MM.1S (cell line): Measurements from ENCODE around the gene PGAM2.

ENCODE experiments used
- DNase-seq: peaks from one replicate; pipeline ENCODE4 v3.0.0-alpha.2; 2015
- H2AFZ ChIP-seq: fragments of 300-600 bp; sonication (generic); 2 replicates; pipeline ENCODE4 v1.6.0; 2016; ENCODE audit warnings: antibody characterized with exemption, low read length
- H3F3A ChIP-seq: fragments of 300-600 bp; sonication (generic); 2 replicates; pipeline ENCODE4 v1.6.1; 2016; ENCODE audit warnings: mild to moderate bottlenecking, antibody characterized with exemption, low read length, moderate library complexity, mixed read lengths; ENCODE audit not compliant: insufficient read depth
- H3K27ac ChIP-seq: fragments of 300-600 bp; sonication (generic); 2 replicates; pipeline ENCODE4 v1.5.1; 2016; ENCODE audit warnings: mild to moderate bottlenecking, low read length
- H3K27me3 ChIP-seq: fragments of 300-600 bp; sonication (generic); replicated peaks from 2 replicates; pipeline ENCODE4 v1.6.0; 2016; ENCODE audit warnings: low read length; ENCODE audit not compliant: insufficient read depth
- H3K36me3 ChIP-seq: fragments of 300-600 bp; sonication (generic); replicated peaks from 2 replicates; pipeline ENCODE4 v1.6.1; 2016; ENCODE audit warnings: mild to moderate bottlenecking, low read length, mixed read lengths; ENCODE audit not compliant: insufficient read depth
- H3K4me1 ChIP-seq: fragments of 300-600 bp; sonication (generic); 2 replicates; pipeline ENCODE4 v1.6.1; 2016; ENCODE audit warnings: low read length, mixed read lengths
- H3K4me2 ChIP-seq: fragments of 300-600 bp; sonication (generic); 2 replicates; pipeline ENCODE4 v1.6.0; 2016; ENCODE audit warnings: low read depth, low read length
- H3K4me3 ChIP-seq: fragments of 300-600 bp; sonication (generic); 2 replicates; pipeline ENCODE4 v1.5.1; 2016; ENCODE audit warnings: low read length, mixed read lengths
- H3K79me2 ChIP-seq: fragments of 300-600 bp; sonication (generic); 2 replicates; pipeline ENCODE4 v1.6.1; 2016; ENCODE audit warnings: mixed run types, low read length, mixed read lengths
- H3K9ac ChIP-seq: fragments of 300-600 bp; sonication (generic); 2 replicates; pipeline ENCODE4 v1.6.1; 2016; ENCODE audit warnings: low read length, mixed read lengths
- H3K9me2 ChIP-seq: fragments of 300-600 bp; sonication (generic); replicated peaks from 2 replicates; pipeline ENCODE4 v1.6.1; 2016; ENCODE audit warnings: mild to moderate bottlenecking, low read length, mixed read lengths; ENCODE audit not compliant: insufficient read depth
- H3K9me3 ChIP-seq: fragments of 300-600 bp; sonication (generic); replicated peaks from 2 replicates; pipeline ENCODE4 v1.6.1; 2016; ENCODE audit warnings: mild to moderate bottlenecking, low read length, mixed read lengths; ENCODE audit not compliant: insufficient read depth
- H4K20me1 ChIP-seq: fragments of 300-600 bp; sonication (generic); 2 replicates; pipeline ENCODE4 v1.6.1; 2016; ENCODE audit warnings: mild to moderate bottlenecking, low read length, moderate library complexity, mixed read lengths; ENCODE audit not compliant: insufficient read depth
- EZH2 ChIP-seq: fragments of 300-600 bp; sonication (generic); optimal IDR thresholded peaks from 2 replicates; pipeline ENCODE3; 2017; ENCODE audit warnings: low read depth, mild to moderate bottlenecking, antibody characterized with exemption, low read length, mixed read lengths
- EZH2phosphoT487 ChIP-seq: fragments of 300-600 bp; sonication (generic); IDR thresholded peaks from 2 replicates; pipeline ENCODE4 v1.6.1; 2018; ENCODE audit warnings: antibody characterized with exemption, low read length
- TF ChIP-seq, protein P1 (sequence below): fragments of 300-600 bp; sonication (generic); IDR thresholded peaks from 2 replicates; pipeline ENCODE4 v1.5.1; 2016; ENCODE audit warnings: antibody characterized with exemption, low read length, mixed read lengths

Gene PGAM2

DNA sequence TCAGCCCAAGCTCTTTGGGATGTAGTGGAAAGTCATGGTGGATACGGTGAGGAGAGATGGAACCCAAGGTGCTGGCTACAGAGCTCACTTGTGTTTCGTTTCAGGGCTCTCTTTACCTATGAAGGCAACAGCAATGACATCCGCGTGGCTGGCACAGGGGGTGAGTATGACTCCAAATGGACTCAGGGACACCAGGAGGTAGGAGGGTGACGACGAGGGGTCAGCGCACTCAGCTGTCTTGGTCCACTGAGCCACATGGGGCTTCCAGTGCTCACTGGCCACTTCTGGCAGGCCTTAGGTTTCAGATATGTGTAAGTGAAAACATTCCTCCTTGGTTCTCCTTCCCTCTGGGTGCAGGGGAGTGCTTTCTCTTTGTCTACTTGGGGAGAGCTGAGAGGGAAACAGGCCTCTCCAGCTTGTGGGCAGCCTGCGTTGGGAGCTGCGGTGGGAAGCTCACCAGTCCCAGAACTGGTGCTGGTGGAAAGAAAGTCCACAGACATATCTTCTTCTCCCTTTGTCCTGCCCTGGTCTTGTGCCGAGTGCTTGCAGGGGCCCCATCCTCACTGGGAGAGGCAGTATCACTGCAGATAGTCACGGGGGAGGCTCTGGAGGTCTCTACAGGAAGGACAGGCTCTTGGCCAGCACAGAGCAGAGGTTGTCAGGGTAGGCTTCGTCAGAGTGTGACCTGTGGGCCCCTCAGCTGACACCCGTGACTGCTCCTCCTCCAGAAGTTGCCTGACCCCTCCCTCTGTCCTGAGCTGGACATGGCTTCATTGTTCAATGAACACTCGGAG, 15.0 kb downstream of the PGAM2 start:
- Histone ChIP-seq H3K9me3 (no peaks in the 10 kb centered on the region), H3K79me2 (peaks cover 67% of the 10 kb centered on the region), H3K27me3 (no peaks in the 10 kb centered on the region), H3K4me1 (peaks cover 19% of the 10 kb centered on the region), H4K20me1 (peaks cover 8% of the 10 kb centered on the region; the same call in 1 of the 2 replicates), H3K9ac (no peak overlapping the region), H3K4me2 (no peak overlapping the region), H3K4me3 (no peak overlapping the region), H3F3A (peaks cover 13% of the 10 kb centered on the region; the same call in 1 of the 2 replicates), H3K36me3 (peaks cover 4% of the 10 kb centered on the region; the same call in 1 of the 2 replicates), H3K27ac (no peak overlapping the region), H2AFZ (no peak overlapping the region), H3K9me2 (no peaks in the 10 kb centered on the region)
- TF ChIP-seq EZH2: no peak
- no peak for TF ChIP-seq EZH2phosphoT487
- TF ChIP-seq, protein P1, sequence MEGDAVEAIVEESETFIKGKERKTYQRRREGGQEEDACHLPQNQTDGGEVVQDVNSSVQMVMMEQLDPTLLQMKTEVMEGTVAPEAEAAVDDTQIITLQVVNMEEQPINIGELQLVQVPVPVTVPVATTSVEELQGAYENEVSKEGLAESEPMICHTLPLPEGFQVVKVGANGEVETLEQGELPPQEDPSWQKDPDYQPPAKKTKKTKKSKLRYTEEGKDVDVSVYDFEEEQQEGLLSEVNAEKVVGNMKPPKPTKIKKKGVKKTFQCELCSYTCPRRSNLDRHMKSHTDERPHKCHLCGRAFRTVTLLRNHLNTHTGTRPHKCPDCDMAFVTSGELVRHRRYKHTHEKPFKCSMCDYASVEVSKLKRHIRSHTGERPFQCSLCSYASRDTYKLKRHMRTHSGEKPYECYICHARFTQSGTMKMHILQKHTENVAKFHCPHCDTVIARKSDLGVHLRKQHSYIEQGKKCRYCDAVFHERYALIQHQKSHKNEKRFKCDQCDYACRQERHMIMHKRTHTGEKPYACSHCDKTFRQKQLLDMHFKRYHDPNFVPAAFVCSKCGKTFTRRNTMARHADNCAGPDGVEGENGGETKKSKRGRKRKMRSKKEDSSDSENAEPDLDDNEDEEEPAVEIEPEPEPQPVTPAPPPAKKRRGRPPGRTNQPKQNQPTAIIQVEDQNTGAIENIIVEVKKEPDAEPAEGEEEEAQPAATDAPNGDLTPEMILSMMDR: no peak
- DNase-seq: no peak

DNA sequence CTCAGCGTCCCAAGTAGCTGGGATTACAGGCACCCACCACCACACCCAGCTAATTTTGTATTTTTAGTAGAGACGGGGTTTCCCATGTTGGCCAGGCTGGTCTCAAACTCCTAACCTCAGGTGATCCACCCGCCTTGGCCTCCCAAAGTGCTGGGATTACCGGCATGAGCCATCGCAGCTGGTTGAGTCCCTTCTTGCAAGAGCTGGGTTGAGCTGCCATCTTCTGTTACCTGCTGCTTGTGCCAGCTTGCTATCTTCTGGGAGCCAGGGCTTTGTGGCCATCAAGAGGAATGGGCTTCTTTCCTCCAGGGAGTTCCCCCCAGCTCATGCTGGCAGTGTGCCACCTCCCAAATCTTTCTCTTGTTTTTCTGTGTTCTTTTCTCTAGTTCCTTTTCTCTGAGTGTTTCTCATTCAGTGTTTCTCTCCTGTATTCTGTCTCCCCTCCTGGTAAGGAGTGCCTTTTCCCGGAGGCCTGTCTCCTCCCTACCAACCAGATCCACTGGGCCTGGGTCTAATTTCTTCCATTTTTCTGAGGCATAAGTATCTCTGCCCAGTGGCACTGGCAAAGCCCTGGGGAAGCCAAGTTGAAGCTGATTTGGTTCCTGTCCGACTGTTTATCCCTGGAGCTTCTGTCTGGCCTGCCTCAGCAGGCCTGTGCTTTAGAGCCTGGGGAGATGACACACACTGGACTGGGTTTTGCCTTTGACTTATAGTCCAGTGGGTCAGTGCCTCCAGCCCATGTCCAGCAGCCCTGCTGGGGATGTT, 17.2 kb downstream of the PGAM2 start:
- Histone ChIP-seq H3K4me3 (no peak overlapping the region), H3F3A (peaks cover 20% of the 10 kb centered on the region; the same call in 1 of the 2 replicates), H3K4me2 (no peak overlapping the region), H3K9ac (no peak overlapping the region), H3K36me3 (peaks cover 4% of the 10 kb centered on the region; the same call in 1 of the 2 replicates), H3K27me3 (no peaks in the 10 kb centered on the region), H3K9me3 (no peaks in the 10 kb centered on the region), H4K20me1 (peaks cover 8% of the 10 kb centered on the region; the same call in 1 of the 2 replicates), H3K4me1 (peaks cover 23% of the 10 kb centered on the region), H3K27ac (no peak overlapping the region), H3K9me2 (no peaks in the 10 kb centered on the region), H2AFZ (no peak overlapping the region), H3K79me2 (peaks cover 76% of the 10 kb centered on the region)
- no peak for TF ChIP-seq EZH2
- TF ChIP-seq, protein P1: no peak
- TF ChIP-seq EZH2phosphoT487: no peak
- no peak for DNase-seq

DNA sequence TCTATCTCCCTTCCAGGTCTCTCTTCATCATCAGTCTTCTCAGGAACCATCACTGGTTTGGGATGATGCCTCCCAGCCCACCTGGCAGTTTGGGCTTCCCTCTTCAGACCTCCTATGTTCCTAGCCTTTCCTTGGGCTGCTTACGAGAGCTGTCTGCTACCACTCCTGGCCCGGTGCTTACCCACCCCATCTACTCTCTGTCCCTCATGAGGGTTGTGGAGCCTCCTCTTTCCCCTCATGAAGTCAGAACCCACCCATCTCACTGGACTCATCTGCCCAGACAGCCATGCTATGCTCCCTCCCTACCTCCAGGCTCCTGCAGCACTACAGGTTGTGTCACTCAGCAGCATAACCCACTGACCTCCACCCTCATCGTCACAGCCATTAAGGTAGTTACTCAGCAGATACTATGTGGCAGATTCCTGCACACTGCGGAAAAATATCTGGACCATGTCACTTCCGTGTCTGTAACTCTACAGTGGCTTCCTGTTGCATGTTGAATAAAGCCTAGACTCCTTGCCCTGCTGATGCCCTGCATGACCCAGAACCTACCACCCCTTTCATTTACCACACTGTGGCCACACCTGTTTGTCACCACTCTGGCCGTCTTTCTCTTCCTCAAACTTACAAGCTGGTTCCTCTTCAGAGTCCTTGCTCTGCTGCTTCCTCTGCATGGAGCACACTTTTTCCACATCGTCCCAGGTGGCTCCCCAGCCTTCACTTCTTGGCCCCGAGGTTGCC, 18.9 kb downstream of the PGAM2 start:
- peaks cover 67% of the 10 kb centered on the region for H3K79me2 ChIP-seq
- peak overlapping the region; percentile 10; the same call in 1 of the 2 replicates for H3K4me3 ChIP-seq
- peak overlapping the region; percentile 16; the same call in 1 of the 2 replicates for H3K9ac ChIP-seq
- H3K36me3 ChIP-seq: peaks cover 4% of the 10 kb centered on the region; the same call in 1 of the 2 replicates
- H3K9me3 ChIP-seq: no peaks in the 10 kb centered on the region
- H3K4me1 ChIP-seq: peaks cover 23% of the 10 kb centered on the region
- peak; percentile 52 for DNase-seq
- H4K20me1 ChIP-seq: peaks cover 8% of the 10 kb centered on the region; the same call in 1 of the 2 replicates
- TF ChIP-seq EZH2 (no peak), EZH2phosphoT487 (no peak)
- TF ChIP-seq, protein P1: no peak
- H3K27ac ChIP-seq: peak overlapping the region; percentile 66
- no peaks in the 10 kb centered on the region for H3K9me2 ChIP-seq
- H3F3A ChIP-seq: peaks cover 25% of the 10 kb centered on the region; the same call in 1 of the 2 replicates
- H3K4me2 ChIP-seq: peak overlapping the region; percentile 81
- no peak overlapping the region for H2AFZ ChIP-seq
- no peaks in the 10 kb centered on the region for H3K27me3 ChIP-seq
